HG02610 (cell line): Measurements from ENCODE around the gene HIP1R.

Source experiments
- ATAC-seq: cut with Tn5 transposase; IDR thresholded peaks from one replicate; pipeline ENCODE4 v1.9.1; 2021; ENCODE audit warnings: mild to moderate bottlenecking, moderate library complexity; ENCODE audit not compliant: unreplicated experiment

The HIP1R gene

GRCh38 chr12:122859303-122860039 lies 24.2 kb downstream of the HIP1R start:
- ATAC-seq, result no peak

DNA sequence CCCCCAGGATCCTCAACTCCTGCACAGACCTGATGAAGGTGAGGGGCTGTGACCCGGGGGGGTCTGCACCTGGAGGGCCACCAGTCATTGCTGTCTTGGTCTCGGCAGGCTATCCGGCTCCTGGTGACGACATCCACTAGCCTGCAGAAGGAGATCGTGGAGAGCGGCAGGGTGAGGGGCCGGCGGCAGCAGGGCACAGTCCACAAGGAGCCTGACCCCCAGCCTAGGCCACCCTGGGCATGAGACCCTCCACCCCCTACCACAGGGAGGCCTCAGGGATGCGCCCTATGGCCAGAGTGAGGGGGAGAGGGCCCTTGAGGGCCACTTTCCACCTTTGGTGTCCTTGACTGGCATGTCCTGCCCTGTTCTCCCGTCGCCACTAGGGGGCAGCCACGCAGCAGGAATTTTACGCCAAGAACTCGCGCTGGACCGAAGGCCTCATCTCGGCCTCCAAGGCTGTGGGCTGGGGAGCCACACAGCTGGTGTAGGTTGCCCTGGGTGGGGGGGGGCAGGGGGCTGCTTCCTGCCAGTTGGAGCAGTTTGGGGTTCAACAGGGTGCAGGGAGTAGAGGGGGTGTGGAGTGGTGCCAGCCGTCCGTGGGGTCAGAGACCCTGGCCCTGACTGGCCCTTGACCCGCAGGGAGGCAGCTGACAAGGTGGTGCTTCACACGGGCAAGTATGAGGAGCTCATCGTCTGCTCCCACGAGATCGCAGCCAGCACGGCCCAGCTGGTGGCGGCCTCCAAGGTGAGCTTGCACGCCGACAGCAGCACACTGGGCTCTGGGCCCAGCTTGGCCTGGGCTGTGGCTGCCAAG lies 25.0 kb downstream of the HIP1R start:
- ATAC-seq, result no peak

GRCh38 chr12:122860854-122861586 lies 25.8 kb downstream of the HIP1R start:
- no peak for ATAC-seq

DNA sequence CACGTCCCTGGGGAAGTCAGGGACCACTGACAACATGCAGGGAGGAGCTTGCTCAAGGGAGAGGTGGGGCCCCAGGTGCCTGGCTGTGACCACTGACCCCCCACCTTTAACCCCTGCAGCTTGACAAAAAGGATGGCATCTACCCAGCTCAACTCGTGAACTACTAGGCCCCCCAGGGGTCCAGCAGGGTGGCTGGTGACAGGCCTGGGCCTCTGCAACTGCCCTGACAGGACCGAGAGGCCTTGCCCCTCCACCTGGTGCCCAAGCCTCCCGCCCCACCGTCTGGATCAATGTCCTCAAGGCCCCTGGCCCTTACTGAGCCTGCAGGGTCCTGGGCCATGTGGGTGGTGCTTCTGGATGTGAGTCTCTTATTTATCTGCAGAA lies 26.3 kb downstream of the HIP1R start:
- ATAC-seq, result no peak

DNA sequence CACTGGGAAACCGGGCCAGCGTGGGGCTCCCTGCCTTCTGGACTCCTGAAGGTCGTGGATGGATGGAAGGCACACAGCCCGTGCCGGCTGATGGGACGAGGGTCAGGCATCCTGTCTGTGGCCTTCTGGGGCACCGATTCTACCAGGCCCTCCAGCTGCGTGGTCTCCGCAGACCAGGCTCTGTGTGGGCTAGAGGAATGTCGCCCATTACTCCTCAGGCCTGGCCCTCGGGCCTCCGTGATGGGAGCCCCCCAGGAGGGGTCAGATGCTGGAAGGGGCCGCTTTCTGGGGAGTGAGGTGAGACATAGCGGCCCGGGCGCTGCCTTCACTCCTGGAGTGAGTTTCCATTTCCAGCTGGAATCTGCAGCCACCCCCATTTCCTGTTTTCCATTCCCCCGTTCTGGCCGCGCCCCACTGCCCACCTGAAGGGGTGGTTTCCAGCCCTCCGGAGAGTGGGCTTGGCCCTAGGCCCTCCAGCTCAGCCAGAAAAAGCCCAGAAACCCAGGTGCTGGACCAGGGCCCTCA lies 26.9 kb downstream of the HIP1R start:
- no peak for ATAC-seq

DNA sequence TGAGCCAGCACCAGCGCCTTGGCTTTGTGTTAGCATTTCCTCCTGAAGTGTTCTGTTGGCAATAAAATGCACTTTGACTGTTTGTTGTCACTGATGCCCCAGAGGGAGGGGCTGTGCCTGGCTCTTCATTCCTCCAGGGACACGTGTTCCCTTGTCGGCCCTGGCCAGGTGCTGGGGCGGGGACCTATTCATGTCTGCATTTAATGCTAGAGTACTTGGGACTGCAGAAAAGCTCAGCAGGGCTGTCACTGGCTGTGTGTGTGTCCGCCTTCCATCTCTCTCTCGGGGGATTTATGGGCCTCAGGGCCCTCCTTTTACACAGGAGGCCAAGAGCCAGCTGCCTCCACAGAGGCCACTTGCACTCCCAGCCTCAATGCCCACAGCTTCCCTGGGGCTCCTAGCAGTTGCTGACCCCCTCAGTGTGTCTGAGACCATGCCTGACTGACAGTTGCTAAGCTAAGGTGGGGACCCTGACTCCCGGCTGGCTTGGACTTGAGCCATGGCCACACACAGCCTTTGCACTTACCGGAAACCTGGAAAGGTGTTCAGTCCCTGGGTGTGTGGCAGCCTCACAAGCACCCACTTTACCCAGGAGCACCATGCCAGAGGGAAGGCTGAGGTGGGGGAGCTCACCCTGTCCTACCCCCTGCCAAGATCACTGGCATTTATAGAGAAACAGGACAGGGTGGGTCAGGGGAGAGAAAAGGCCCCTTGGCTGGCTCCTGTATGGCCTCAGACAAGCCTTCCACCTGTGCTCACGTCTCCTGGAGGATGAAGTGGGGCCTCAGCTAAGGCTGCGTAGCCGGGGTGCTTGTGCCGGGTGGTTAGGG lies 27.8 kb downstream of the HIP1R start:
- no peak for ATAC-seq

DNA sequence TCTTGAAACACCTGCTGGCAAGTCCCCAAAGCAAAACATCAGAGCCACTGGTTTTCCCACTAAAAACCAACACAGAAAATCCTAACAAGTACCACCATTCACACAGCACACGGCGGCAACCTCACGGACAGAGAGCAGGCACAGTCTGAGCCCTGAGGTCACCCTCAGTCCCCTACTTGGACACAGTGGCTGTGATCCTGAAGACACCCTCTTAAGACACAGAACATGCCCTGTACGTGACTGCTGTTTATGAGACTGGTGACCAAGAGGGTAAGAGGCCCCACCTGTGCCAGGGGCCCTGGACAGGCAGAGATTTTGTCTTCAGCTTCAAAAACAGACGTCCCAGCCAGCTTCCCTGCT lies 29.6 kb downstream of the HIP1R start:
- no peak for ATAC-seq

- ATAC-seq, result no peak
Measured at GRCh38 chr12:122865268-122866231, 30.3 kb downstream of the HIP1R start.

- ATAC-seq, result no peak
Measured at GRCh38 chr12:122866379-122866778, 31.1 kb downstream of the HIP1R start.

GRCh38 chr12:122866950-122867607 lies 31.8 kb downstream of the HIP1R start:
- no peak for ATAC-seq

- no peak for ATAC-seq
Measured at GRCh38 chr12:122867691-122868461, 32.6 kb downstream of the HIP1R start.

- no peak for ATAC-seq
Measured at GRCh38 chr12:122868471-122869177, 33.4 kb downstream of the HIP1R start.

- no peak for ATAC-seq
Measured at GRCh38 chr12:122869207-122869973, 34.1 kb downstream of the HIP1R start.

GRCh38 chr12:122870163-122870842 lies 35.0 kb downstream of the HIP1R start:
- ATAC-seq, result no peak

DNA sequence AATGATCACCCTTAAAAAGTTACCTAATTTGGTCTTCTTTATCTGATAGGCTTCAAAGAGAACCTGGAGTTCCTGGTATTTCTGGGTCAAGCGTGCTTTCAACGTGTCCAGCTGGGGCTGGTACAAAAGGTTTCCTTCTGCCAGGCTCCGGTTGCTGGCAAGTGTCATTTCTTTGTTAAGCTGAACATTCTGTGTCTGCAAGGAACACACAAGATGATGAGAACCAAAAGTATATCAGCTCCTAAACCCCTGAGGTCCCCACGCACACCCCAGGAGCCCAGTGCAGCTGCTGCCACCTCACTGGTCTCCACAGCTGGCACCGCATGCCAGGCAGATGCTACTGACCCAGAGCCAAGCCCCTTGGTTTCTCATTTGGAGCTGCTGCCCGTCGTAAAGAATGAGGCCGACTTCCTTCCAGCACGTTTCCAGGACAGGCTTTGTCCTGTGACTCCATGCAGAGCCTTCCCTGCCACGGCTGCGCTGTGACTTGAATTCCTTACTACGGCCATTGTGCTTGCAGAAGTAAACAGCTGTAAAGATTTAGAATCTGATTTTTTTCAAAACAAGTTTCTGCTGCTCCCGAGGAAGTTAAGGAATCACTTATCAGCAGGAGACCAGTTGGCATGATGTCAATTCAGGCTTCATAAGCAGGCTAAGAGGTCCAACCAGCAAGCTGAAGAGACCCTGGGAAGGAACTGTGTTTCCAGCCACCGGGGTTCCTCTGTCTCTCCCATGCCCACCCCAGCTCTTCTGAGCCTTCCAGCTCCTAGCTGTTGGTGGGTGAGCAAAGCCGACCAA lies 35.8 kb downstream of the HIP1R start:
- no peak for ATAC-seq
